ENCODE results near the gene TBX1.

- TF ChIP-seq CTCF (IDR thresholded peaks at IDR 0.05 in 2 of 3, conservative IDR thresholded peaks at IDR 0.05 in 1 of 3; ENCODE audit: control insufficient read depth in 2 of 3, extremely low read depth in 1 of 3, insufficient read depth in 1 of 3, low read depth in 3 of 3, low read length in 3 of 3) (0 out of 6 replicates have a peak, but pooled peaks of 1 of the 3 experiments have one; percentile 6), EED (IDR thresholded peaks at IDR 0.05; ENCODE audit: low read depth) (no peak), SKIL (IDR thresholded peaks at IDR 0.05; ENCODE audit: low read depth, poor library complexity, severe bottlenecking) (no peak), ZBTB33 (IDR thresholded peaks at IDR 0.05) (no peak), TCF12 (IDR thresholded peaks at IDR 0.05; ENCODE audit: low read depth, low read length) (no peak), YBX1 (IDR thresholded peaks at IDR 0.05) (no peak), POLR2AphosphoS2 (IDR thresholded peaks at IDR 0.05; ENCODE audit: low read depth, low read length) (no peak), CBX3 (IDR thresholded peaks at IDR 0.05; ENCODE audit: borderline replicate concordance, low read depth) (no peak), POLR2A (IDR thresholded peaks at IDR 0.05; ENCODE audit: low read depth, low read length) (no peak)
Observed at GRCh38 chr22:19753090-19753842, 7.3 kb upstream of the TBX1 start.
